Bronchial epithelial cell (primary cell): ENCODE data around the gene WDFY4. TPM values are rescaled to one million over a fixed set of nuclear protein-coding genes. Genes with fewer than 3 reads are reported as not detected.

Source experiments
- DNase-seq: peaks from one replicate; pipeline ENCODE4 v3.0.0-alpha.2; 2010; ENCODE audit warnings: low read depth
- FAIRE-seq: peaks from 2 replicates; lab custom pipeline; 2011; peaks lifted over from hg19 to GRCh38; lab: Jason Lieb, UNC
- H3K27me3 ChIP-seq: 2 replicates; pipeline ENCODE4 v1.5.1; 2011; ENCODE audit warnings: low read length; ENCODE audit not compliant: control insufficient read depth, insufficient read depth
- H3K36me3 ChIP-seq: 2 replicates; pipeline ENCODE4 v1.5.1; 2011; ENCODE audit warnings: low read length; ENCODE audit not compliant: control insufficient read depth, insufficient read depth
- H3K4me3 ChIP-seq: 2 replicates; pipeline ENCODE4 v1.5.1; 2011; ENCODE audit warnings: mild to moderate bottlenecking, low read depth, low read length, control low read depth
- total RNA-seq: library from RNA; depleted of rRNA; stranded (reverse); fragments of >200 nt; gene quantifications from 2 replicates; pipeline ENCODE4 v1.2.1, GENCODE V29; 2014
- TF ChIP-seq, protein P1 (sequence below): IDR thresholded peaks from 2 replicates; pipeline ENCODE4 v1.5.1; 2011; ENCODE audit warnings: mild to moderate bottlenecking, moderate library complexity, low read length, control low read depth, inconsistent platforms; ENCODE audit not compliant: insufficient read depth, severe bottlenecking

The WDFY4 gene
- total RNA-seq, 1 donor from 2014 or later = under 0.01 TPM

DNA sequence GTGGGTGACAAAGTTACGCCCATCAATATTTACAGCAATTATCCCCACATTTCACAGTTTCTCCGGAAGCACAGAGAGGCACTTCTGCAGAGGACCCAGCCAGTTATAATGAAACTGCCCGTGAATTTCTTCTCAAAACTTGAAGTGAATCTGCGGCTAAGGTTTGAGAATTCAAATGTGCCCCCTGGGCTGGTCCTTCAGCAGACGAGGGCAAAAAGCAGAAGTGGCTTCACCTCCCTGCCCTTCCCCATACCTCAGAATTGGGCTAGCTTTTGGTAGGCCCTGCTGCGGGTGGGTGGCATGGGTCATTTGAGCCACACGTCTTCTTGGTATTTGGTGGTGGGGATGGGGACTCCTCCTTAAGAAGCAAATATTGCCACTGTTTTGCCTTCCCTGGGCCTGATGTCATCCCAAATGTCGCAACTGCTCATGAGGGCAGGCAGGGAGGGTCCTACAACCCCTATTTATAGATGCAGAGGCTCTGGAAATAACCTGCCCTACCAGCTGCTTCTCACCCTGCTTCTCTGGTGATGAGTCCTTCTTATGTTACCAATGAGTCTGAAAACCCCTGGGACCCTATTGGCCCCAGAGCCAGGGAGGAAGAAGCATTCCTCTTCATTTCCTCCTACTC is 16.6 kb upstream of the WDFY4 start:
- DNase-seq (no peak), FAIRE-seq (no peak)
- H3K4me3 ChIP-seq = no peak overlapping the region
- H3K27me3 ChIP-seq = no peaks in the 10 kb centered on the region
- no peaks in the 10 kb centered on the region for H3K36me3 ChIP-seq
- TF ChIP-seq, protein P1, sequence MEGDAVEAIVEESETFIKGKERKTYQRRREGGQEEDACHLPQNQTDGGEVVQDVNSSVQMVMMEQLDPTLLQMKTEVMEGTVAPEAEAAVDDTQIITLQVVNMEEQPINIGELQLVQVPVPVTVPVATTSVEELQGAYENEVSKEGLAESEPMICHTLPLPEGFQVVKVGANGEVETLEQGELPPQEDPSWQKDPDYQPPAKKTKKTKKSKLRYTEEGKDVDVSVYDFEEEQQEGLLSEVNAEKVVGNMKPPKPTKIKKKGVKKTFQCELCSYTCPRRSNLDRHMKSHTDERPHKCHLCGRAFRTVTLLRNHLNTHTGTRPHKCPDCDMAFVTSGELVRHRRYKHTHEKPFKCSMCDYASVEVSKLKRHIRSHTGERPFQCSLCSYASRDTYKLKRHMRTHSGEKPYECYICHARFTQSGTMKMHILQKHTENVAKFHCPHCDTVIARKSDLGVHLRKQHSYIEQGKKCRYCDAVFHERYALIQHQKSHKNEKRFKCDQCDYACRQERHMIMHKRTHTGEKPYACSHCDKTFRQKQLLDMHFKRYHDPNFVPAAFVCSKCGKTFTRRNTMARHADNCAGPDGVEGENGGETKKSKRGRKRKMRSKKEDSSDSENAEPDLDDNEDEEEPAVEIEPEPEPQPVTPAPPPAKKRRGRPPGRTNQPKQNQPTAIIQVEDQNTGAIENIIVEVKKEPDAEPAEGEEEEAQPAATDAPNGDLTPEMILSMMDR = no peak

DNA sequence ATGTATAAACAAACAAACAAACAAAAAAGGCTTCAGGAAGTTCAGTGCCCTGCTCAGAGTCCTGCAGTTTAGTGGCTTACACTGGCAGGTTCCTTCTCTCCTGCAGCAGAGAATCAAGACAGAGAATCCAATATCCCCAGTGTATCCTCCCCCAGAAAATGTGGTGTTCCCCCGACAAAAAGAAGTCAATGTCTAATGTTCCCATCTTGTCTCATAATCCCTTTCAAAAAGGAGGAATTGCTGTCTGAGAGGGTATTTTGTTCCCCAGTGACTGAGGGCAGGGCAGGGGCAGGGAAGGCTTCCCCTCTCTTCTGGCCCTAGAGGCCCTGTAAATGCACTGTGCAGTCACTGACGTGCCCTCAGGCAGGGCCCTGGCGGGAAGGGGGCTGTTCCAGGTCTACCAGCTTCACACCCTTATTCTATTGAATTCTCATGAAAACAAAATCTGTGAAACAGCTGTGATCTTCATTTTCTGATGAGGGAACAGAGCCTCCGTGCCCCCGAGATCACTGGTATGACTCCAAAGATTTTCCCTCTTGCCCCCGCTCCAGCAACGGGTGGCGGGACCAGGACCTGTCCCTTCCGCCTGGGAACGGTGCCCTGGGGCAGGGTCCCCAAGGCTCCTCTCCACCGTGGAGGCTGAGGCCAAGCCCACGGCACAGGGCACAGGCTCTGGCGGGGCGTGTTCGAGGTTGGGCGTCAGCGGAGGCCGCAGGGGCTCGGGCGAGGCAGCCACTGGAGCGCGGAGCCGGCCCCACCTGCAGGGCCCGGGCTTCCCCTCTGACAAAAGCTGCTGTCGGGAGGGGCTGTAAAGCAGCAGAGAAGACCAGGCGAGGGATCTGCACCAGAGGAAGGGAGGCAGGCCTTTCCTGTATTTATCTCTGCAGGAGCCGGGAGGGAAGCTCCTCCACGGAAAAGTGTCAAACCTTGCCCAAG is 13.4 kb upstream of the WDFY4 start:
- DNase-seq (no peak), FAIRE-seq (no peak)
- no peaks in the 10 kb centered on the region for H3K36me3 ChIP-seq
- no peak overlapping the region for H3K4me3 ChIP-seq
- TF ChIP-seq, protein P1 = no peak
- no peaks in the 10 kb centered on the region for H3K27me3 ChIP-seq

DNA sequence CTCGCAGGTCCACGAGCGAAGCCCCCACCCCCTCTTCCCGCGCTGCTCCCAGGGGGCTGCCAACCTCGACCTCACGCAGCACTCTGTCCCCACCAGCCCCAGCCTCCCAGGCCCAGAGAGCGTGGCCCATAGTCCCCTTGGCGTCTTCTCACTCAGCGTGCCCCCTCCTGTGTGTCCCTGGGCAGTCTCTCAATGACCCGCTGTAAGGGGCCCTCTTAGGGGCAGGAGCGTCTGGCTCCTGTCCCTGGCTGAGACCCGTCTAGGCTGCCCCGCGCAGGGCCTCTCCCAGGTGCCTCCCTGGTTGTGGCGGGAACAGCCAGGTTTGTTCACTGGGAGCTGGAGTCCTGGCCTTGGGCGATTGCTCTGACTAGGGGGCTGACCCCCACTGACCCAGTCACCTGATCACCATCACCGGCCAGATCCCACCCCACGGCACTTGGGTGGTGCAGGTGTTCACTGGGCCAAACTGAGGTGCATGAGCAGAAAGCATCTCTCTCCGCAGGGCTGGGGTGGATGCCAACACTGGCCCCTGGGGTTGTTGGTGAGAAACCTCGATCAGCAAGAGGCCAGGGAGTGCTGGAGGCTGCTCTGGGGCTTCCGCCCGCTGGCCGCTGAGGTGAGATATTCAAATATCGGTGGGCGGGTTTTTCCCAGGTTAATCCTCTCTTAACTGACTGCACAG is 12.6 kb upstream of the WDFY4 start:
- DNase-seq (no peak), FAIRE-seq (no peak)
- no peaks in the 10 kb centered on the region for H3K27me3 ChIP-seq
- TF ChIP-seq, protein P1 = no peak
- no peaks in the 10 kb centered on the region for H3K36me3 ChIP-seq
- no peak overlapping the region for H3K4me3 ChIP-seq

DNA sequence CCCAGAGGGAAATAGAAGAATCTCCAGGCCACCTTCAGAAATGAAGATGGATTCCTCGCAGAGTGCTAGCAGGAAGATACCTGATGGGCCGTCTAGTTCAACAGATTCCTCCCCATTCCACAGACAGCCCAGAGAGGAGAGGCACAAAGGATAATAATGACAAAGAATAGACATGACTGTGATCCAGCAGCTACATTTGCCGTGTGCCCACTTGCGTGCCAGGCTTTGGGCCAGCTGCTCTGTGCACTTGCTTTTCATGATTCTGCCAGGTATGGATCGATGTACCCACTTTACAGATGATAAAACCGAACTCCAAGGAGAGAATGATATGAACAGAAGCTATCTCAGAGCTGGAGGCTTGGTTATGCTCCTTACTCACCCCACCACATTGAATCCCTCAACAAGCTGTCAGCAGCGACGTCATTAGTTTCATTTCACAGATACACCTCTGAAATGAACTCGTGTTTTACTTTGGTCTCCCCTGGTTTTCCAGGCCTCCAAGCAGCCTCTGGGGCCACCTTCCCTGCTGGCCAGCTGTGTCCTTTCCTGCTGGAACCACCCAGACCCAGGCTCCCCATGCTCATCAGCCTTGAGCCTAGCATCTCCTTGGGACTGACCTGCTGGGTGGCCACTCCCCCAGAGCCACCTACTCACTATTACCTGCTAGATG is 11.9 kb upstream of the WDFY4 start:
- Histone ChIP-seq H3K27me3 (no peaks in the 10 kb centered on the region), H3K4me3 (no peak overlapping the region), H3K36me3 (no peaks in the 10 kb centered on the region)
- FAIRE-seq (no peak), DNase-seq (no peak)
- TF ChIP-seq, protein P1 = no peak

DNA sequence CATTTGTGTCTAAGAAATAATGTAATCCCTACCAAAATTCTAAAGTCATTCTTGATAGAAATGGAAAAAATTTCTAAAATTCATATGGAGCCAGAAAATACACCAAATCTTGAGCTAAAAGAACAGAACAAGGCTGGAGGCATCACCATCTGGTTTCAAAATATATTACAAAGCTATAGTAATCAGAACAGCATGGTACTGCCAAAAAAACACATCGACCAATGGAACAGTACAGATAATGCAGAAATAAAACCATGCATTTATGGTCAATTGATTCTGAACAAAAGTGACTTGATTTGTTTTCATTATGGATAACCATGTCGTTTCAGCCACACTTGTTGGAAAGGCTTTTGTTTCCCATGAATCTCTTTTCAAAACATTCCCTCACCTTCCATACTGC is 7.0 kb upstream of the WDFY4 start:
- Histone ChIP-seq H3K27me3 (no peaks in the 10 kb centered on the region), H3K36me3 (no peaks in the 10 kb centered on the region), H3K4me3 (no peak overlapping the region)
- DNase-seq (no peak), FAIRE-seq (no peak)
- TF ChIP-seq, protein P1 = no peak
